ENCODE data around the gene ZC3H8. TPM values are rescaled to one million over a fixed set of nuclear protein-coding genes. Genes with fewer than 3 reads are reported as not detected.

Gene ZC3H8
- 7.6 and 8.0 TPM in 2 replicates for total RNA-seq

- peak within 1 kb of the TSS; percentile 95 for H2AFZ ChIP-seq (ENCODE audit: low read length)
- peak within 1 kb of the TSS; percentile 93 for H3K4me2 ChIP-seq (ENCODE audit: insufficient read depth, low read length)
- H3K27me3 ChIP-seq (ENCODE audit: insufficient read depth, low read length): no peaks in the 10 kb centered on the region
- H3K4me1 ChIP-seq (ENCODE audit: insufficient read depth, low read length): peaks cover 18% of the 10 kb centered on the region
- peak; percentile 99 for DNase-seq (ENCODE audit: insufficient read length, low spot score, missing footprints)
- H3K9me3 ChIP-seq (ENCODE audit: low read depth, low read length): no peaks in the 10 kb centered on the region
- peak within 1 kb of the TSS; percentile 82 for H3K4me3 ChIP-seq (ENCODE audit: insufficient read depth, low read length)
- H3K36me3 ChIP-seq (ENCODE audit: insufficient read depth, low read length): no peaks in the 10 kb centered on the region
- H3K27ac ChIP-seq (ENCODE audit: low read depth, low read length): peak within 1 kb of the TSS; percentile 61
- H3K79me2 ChIP-seq (ENCODE audit: insufficient read depth, low read length): peaks cover 29% of the 10 kb centered on the region
- H4K20me1 ChIP-seq (ENCODE audit: insufficient read depth, low read length): no peaks in the 10 kb centered on the region
- TF ChIP-seq CTCF (IDR thresholded peaks at IDR 0.05; ENCODE audit: extremely low read depth, low read depth, low read length): no peak
Measured at GRCh38 chr2:112254466-112255240, at the start of gene ZC3H8. Gene ZC3H8 (minus strand): TSS chr2:112255042. CDS start chr2:112254981, 61 bp downstream.

- no peak overlapping the region for H3K4me2 ChIP-seq (ENCODE audit: insufficient read depth, low read length)
- H3K4me1 ChIP-seq (ENCODE audit: insufficient read depth, low read length): peaks cover 21% of the 10 kb centered on the region
- H3K27ac ChIP-seq (ENCODE audit: low read depth, low read length): peak overlapping the region; percentile 53
- peaks cover 3% of the 10 kb centered on the region for H3K36me3 ChIP-seq (ENCODE audit: insufficient read depth, low read length)
- H2AFZ ChIP-seq (ENCODE audit: low read length): peak overlapping the region; percentile 57
- TF ChIP-seq CTCF (IDR thresholded peaks at IDR 0.05; ENCODE audit: extremely low read depth, low read depth, low read length): no peak
- H3K4me3 ChIP-seq (ENCODE audit: insufficient read depth, low read length): no peak overlapping the region
- H3K27me3 ChIP-seq (ENCODE audit: insufficient read depth, low read length): no peaks in the 10 kb centered on the region
- H3K79me2 ChIP-seq (ENCODE audit: insufficient read depth, low read length): no peaks in the 10 kb centered on the region
- no peaks in the 10 kb centered on the region for H4K20me1 ChIP-seq (ENCODE audit: insufficient read depth, low read length)
- DNase-seq (ENCODE audit: insufficient read length, low spot score, missing footprints): peak; percentile 66
- H3K9me3 ChIP-seq (ENCODE audit: low read depth, low read length): no peaks in the 10 kb centered on the region
Measured at GRCh38 chr2:112304298-112304941, 49.6 kb upstream of the ZC3H8 start.

GRCh38 chr2:112301973-112302372, 47.1 kb upstream of the ZC3H8 start:
- no peak overlapping the region for H2AFZ ChIP-seq (ENCODE audit: low read length)
- peak overlapping the region; percentile 87 for H3K27ac ChIP-seq (ENCODE audit: low read depth, low read length)
- no peak overlapping the region for H3K4me3 ChIP-seq (ENCODE audit: insufficient read depth, low read length)
- DNase-seq (ENCODE audit: insufficient read length, low spot score, missing footprints): no peak
- peaks cover 2% of the 10 kb centered on the region for H3K79me2 ChIP-seq (ENCODE audit: insufficient read depth, low read length)
- H3K36me3 ChIP-seq (ENCODE audit: insufficient read depth, low read length): peaks cover 3% of the 10 kb centered on the region
- no peak overlapping the region for H3K4me2 ChIP-seq (ENCODE audit: insufficient read depth, low read length)
- no peaks in the 10 kb centered on the region for H3K27me3 ChIP-seq (ENCODE audit: insufficient read depth, low read length)
- TF ChIP-seq CTCF (IDR thresholded peaks at IDR 0.05; ENCODE audit: extremely low read depth, low read depth, low read length): no peak
- H3K9me3 ChIP-seq (ENCODE audit: low read depth, low read length): no peaks in the 10 kb centered on the region
- H3K4me1 ChIP-seq (ENCODE audit: insufficient read depth, low read length): peaks cover 21% of the 10 kb centered on the region
- H4K20me1 ChIP-seq (ENCODE audit: insufficient read depth, low read length): no peaks in the 10 kb centered on the region

- DNase-seq (ENCODE audit: insufficient read length, low spot score, missing footprints): peak; percentile 78
Measured at GRCh38 chr2:112301171-112301584, 46.3 kb upstream of the ZC3H8 start.

More at GRCh38 chr2:112301171-112301584, 46.3 kb upstream of the ZC3H8 start:
- no peak overlapping the region for H2AFZ ChIP-seq (ENCODE audit: low read length)
- no peaks in the 10 kb centered on the region for H3K27me3 ChIP-seq (ENCODE audit: insufficient read depth, low read length)
- no peak for TF ChIP-seq CTCF (IDR thresholded peaks at IDR 0.05; ENCODE audit: extremely low read depth, low read depth, low read length)
- H3K4me1 ChIP-seq (ENCODE audit: insufficient read depth, low read length): peaks cover 21% of the 10 kb centered on the region
- H3K79me2 ChIP-seq (ENCODE audit: insufficient read depth, low read length): peaks cover 2% of the 10 kb centered on the region
- H3K9me3 ChIP-seq (ENCODE audit: low read depth, low read length): no peaks in the 10 kb centered on the region
- H3K4me2 ChIP-seq (ENCODE audit: insufficient read depth, low read length): peak overlapping the region; percentile 25
- peaks cover 3% of the 10 kb centered on the region for H3K36me3 ChIP-seq (ENCODE audit: insufficient read depth, low read length)
- no peaks in the 10 kb centered on the region for H4K20me1 ChIP-seq (ENCODE audit: insufficient read depth, low read length)
- H3K4me3 ChIP-seq (ENCODE audit: insufficient read depth, low read length): no peak overlapping the region
- H3K27ac ChIP-seq (ENCODE audit: low read depth, low read length): peak overlapping the region; percentile 87
